WTC11 (cell line): ENCODE results near the gene APOL3. TPM values are rescaled to one million over a fixed set of nuclear protein-coding genes. Genes with fewer than 3 reads are reported as not detected.

ENCODE experiments used
- ATAC-seq: fragments of 200-7000 bp; cut with Tn5 transposase; 2 replicates; pipeline ENCODE4 v1.10.0; 2021; ENCODE audit warnings: mild to moderate bottlenecking, moderate library complexity
- CTCF ChIA-PET: fragments of 300-600 bp; sonication (Branson Sonifier 250); formaldehyde crosslinking; loops from one replicate; lab custom pipeline; 2021; ENCODE audit warnings: antibody characterized with exemption; lab: Charles Lee
- POLR2A ChIA-PET: fragments of 350-600 bp; sonication (Branson Sonifier 250); formaldehyde crosslinking; loops from one replicate; lab custom pipeline; 2021; ENCODE audit warnings: antibody characterized with exemption; lab: Charles Lee
- DNase-seq: peaks from one replicate; pipeline ENCODE4 v3.0.0; 2021; ENCODE audit warnings: low spot score
- H3K27ac Mint-ChIP-seq: 2 replicates; pipeline ENCODE4 v1.8.0; 2021; ENCODE audit warnings: mixed read lengths
- H3K27me3 Mint-ChIP-seq: 2 replicates; pipeline ENCODE4 v1.8.0; 2021; ENCODE audit warnings: low read depth, mild to moderate bottlenecking, moderate library complexity, mixed read lengths
- H3K36me3 Mint-ChIP-seq: 2 replicates; pipeline ENCODE4 v1.8.0; 2021; ENCODE audit warnings: mixed read lengths
- H3K4me1 Mint-ChIP-seq: 2 replicates; pipeline ENCODE4 v1.8.0; 2022; ENCODE audit warnings: mixed read lengths
- H3K4me3 Mint-ChIP-seq: 2 replicates; pipeline ENCODE4 v1.8.0; 2021; ENCODE audit warnings: mild to moderate bottlenecking, moderate library complexity, mixed read lengths
- H3K9me3 Mint-ChIP-seq: 2 replicates; pipeline ENCODE4 v1.8.0; 2021; ENCODE audit warnings: mixed read lengths
- ATF1 ChIP-seq: sonication (generic); formaldehyde crosslinking; IDR thresholded peaks from 2 replicates; pipeline ENCODE4 v1.8.1; 2023; ENCODE audit warnings: mild to moderate bottlenecking, moderate library complexity, missing genetic modification reagents
- ESRRA ChIP-seq: sonication (generic); formaldehyde crosslinking; IDR thresholded peaks from 2 replicates; pipeline ENCODE4 v1.8.1; 2022; ENCODE audit warnings: mild to moderate bottlenecking, missing genetic modification reagents, borderline replicate concordance
- MAX ChIP-seq: sonication (generic); formaldehyde crosslinking; IDR thresholded peaks from 2 replicates; pipeline ENCODE4 v1.8.0; 2022; ENCODE audit warnings: mild to moderate bottlenecking, missing genetic modification reagents
- NR3C1 ChIP-seq: sonication (generic); formaldehyde crosslinking; conservative IDR thresholded peaks from 2 replicates; pipeline ENCODE4 v1.8.1; 2023; ENCODE audit warnings: low read depth, mild to moderate bottlenecking, missing genetic modification reagents
- PREB ChIP-seq: sonication (generic); formaldehyde crosslinking; IDR thresholded peaks from 2 replicates; pipeline ENCODE4 v1.8.1; 2022; ENCODE audit warnings: mild to moderate bottlenecking, missing genetic modification reagents, moderate library complexity, borderline replicate concordance
- PRRX2 ChIP-seq: fragments of 250-450 bp; sonication (Bioruptor Pico); IDR thresholded peaks from 2 replicates; pipeline ENCODE4 v1.8.0; 2021; ENCODE audit warnings: mild to moderate bottlenecking
- TP53 ChIP-seq: sonication (generic); formaldehyde crosslinking; IDR thresholded peaks from 2 replicates; pipeline ENCODE4 v1.8.1; 2023; ENCODE audit warnings: mild to moderate bottlenecking, missing genetic modification reagents
- ZNF281 ChIP-seq: sonication (generic); formaldehyde crosslinking; IDR thresholded peaks from 2 replicates; pipeline ENCODE4 v1.8.0; 2023; ENCODE audit warnings: mild to moderate bottlenecking, missing genetic modification reagents
- ZNF317 ChIP-seq: sonication (generic); formaldehyde crosslinking; IDR thresholded peaks from 2 replicates; pipeline ENCODE4 v1.8.1; 2023; ENCODE audit warnings: low read depth, mild to moderate bottlenecking, moderate library complexity, missing genetic modification reagents, borderline replicate concordance
- ZNF512 ChIP-seq: sonication (generic); formaldehyde crosslinking; IDR thresholded peaks from 2 replicates; pipeline ENCODE4 v1.8.1; 2022; ENCODE audit warnings: missing genetic modification reagents, borderline replicate concordance
- ZNF671 ChIP-seq: fragments of 250-450 bp; sonication (Bioruptor Pico); IDR thresholded peaks from 2 replicates; pipeline ENCODE4 v1.8.0; 2021; ENCODE audit warnings: mild to moderate bottlenecking
- total RNA-seq: library from RNA; stranded (reverse); gene quantifications from 3 replicates; pipeline ENCODE4 v1.2.3, GENCODE V29; 2021
- TF ChIP-seq, protein P1 (sequence below): fragments of 250-450 bp; sonication (Bioruptor Pico); IDR thresholded peaks from 2 replicates; pipeline ENCODE4 v1.9.0; 2021; ENCODE audit warnings: mild to moderate bottlenecking
- TF ChIP-seq, protein P2 (sequence below): sonication (generic); formaldehyde crosslinking; IDR thresholded peaks from 2 replicates; pipeline ENCODE4 v1.8.0; 2022; ENCODE audit warnings: missing genetic modification reagents

APOL3 gene
- total RNA-seq, 1 experiment from 2014 or later, result 0.26 TPM

DNA sequence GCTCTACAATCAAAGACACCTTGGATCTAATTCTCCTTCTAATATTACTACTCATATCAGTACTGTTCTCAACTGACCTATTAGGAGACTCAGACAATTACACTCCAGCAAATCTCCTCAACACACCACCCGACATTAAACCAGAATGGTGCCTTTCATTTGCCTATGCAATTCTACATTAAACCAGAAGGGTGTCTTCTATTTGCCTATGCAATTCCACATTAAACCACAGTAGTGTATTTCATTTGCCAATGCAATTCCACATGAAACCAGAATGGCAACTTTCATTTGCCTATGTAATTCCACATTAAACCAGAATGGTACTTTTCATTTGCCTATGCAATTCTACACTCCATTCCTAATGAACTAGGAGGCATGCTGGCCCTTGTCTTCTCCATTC lies 15.3 kb upstream of the APOL3 start (continued):
- TF ChIP-seq ZNF281 (CRISPR knock-in tag), result no peak

DNA sequence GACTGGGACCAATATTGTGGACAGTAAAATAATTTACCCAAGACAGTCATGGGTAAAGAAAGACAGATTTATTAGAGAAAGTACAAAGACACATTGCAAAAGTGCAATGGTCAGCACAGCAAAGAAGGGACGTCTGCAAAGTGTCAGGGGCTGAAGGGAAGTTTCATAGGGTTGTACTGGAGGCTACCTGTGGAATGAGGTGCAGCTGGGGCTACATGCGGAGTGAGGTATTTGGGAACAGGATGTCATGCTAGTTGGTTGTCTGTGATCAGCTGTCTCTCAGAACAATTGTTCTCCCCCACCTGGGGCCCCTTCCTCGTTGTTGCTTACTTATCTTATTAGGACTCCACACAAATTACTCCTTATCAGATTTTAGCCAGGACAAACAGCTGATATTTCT lies 11.4 kb upstream of the APOL3 start:
- DNase-seq (no peak), ATAC-seq (peak; percentile 87)
- Mint-ChIP-seq H3K9me3 (peaks cover 18% of the 10 kb centered on the region), H3K27me3 (no peaks in the 10 kb centered on the region), H3K4me3 (no peak overlapping the region), H3K4me1 (peaks cover 15% of the 10 kb centered on the region), H3K36me3 (peaks cover 6% of the 10 kb centered on the region), H3K27ac (peak overlapping the region; percentile 22; the same call in 1 of the 2 replicates)
- TF ChIP-seq PRRX2 (CRISPR knock-in tag) (no peak), NR3C1 (CRISPR knock-in tag) (no peak), TP53 (CRISPR knock-in tag) (no peak), ESRRA (no peak), PREB (CRISPR knock-in tag) (no peak), ATF1 (CRISPR knock-in tag) (no peak), ZNF317 (CRISPR knock-in tag) (no peak), ZNF512 (CRISPR knock-in tag) (no peak), ZNF671 (CRISPR knock-in tag) (no peak), MAX (CRISPR knock-in tag) (no peak)
- TF ChIP-seq, protein P1, sequence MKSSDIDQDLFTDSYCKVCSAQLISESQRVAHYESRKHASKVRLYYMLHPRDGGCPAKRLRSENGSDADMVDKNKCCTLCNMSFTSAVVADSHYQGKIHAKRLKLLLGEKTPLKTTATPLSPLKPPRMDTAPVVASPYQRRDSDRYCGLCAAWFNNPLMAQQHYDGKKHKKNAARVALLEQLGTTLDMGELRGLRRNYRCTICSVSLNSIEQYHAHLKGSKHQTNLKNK (CRISPR knock-in tag), result no peak
- TF ChIP-seq, protein P2, sequence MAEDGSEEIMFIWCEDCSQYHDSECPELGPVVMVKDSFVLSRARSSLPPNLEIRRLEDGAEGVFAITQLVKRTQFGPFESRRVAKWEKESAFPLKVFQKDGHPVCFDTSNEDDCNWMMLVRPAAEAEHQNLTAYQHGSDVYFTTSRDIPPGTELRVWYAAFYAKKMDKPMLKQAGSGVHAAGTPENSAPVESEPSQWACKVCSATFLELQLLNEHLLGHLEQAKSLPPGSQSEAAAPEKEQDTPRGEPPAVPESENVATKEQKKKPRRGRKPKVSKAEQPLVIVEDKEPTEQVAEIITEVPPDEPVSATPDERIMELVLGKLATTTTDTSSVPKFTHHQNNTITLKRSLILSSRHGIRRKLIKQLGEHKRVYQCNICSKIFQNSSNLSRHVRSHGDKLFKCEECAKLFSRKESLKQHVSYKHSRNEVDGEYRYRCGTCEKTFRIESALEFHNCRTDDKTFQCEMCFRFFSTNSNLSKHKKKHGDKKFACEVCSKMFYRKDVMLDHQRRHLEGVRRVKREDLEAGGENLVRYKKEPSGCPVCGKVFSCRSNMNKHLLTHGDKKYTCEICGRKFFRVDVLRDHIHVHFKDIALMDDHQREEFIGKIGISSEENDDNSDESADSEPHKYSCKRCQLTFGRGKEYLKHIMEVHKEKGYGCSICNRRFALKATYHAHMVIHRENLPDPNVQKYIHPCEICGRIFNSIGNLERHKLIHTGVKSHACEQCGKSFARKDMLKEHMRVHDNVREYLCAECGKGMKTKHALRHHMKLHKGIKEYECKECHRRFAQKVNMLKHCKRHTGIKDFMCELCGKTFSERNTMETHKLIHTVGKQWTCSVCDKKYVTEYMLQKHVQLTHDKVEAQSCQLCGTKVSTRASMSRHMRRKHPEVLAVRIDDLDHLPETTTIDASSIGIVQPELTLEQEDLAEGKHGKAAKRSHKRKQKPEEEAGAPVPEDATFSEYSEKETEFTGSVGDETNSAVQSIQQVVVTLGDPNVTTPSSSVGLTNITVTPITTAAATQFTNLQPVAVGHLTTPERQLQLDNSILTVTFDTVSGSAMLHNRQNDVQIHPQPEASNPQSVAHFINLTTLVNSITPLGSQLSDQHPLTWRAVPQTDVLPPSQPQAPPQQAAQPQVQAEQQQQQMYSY (CRISPR knock-in tag), result no peak
- CTCF ChIA-PET, result interaction anchor here (1.1 to 1.7 kb wide), 5 partner anchors 8 to 106 kb away, joined by 3 to 6 read pairs (median 4); no protein-coding TSS in a partner anchor
- POLR2A ChIA-PET, result no interaction called here
